CD8-positive, alpha-beta memory T cell (primary cell): ENCODE results near the gene SNRPD3. TPM values are rescaled to one million over a fixed set of nuclear protein-coding genes. Genes with fewer than 3 reads are reported as not detected.
"Not testable (repeated sequence)": the region's sequence is repeated elsewhere in the genome, so short reads cannot be mapped to it uniquely, and the experiment has no call there.

Source experiments
- CTCF ChIA-PET: fragments of 350-600 bp; sonication (Branson Sonifier 250); formaldehyde crosslinking; loops from one replicate; lab custom pipeline; 2021; ENCODE audit warnings: antibody characterized with exemption; lab: Charles Lee
- POLR2A ChIA-PET: fragments of 350-600 bp; sonication (Branson Sonifier 250); formaldehyde crosslinking; loops from one replicate; lab custom pipeline; 2021; ENCODE audit warnings: antibody characterized with exemption; lab: Charles Lee
- DNase-seq, 5 donors: peaks; one replicate each; pipeline versions ENCODE4 v3.0.0 to v3.0.0-alpha.2; 2020 to 2022; ENCODE audit warnings: mixed read lengths in 1 of 5
- H3K27ac ChIP-seq: one replicate; pipeline ENCODE4 v1.7.0; 2013; ENCODE audit warnings: low read depth, mild to moderate bottlenecking, low read length, moderate library complexity
- H3K27me3 ChIP-seq: 2 replicates; pipeline ENCODE4 v1.7.0; 2013; ENCODE audit warnings: low read length, mild to moderate bottlenecking; ENCODE audit not compliant: insufficient read depth, poor library complexity, severe bottlenecking
- H3K36me3 ChIP-seq: 2 replicates; pipeline ENCODE4 v1.7.0; 2013; ENCODE audit warnings: mild to moderate bottlenecking, low read length, moderate library complexity; ENCODE audit not compliant: insufficient read depth
- H3K4me1 ChIP-seq: 2 replicates; pipeline ENCODE4 v1.7.0; 2013; ENCODE audit warnings: mild to moderate bottlenecking, low read length, moderate library complexity; ENCODE audit not compliant: insufficient read depth
- H3K4me3 ChIP-seq: 2 replicates; pipeline ENCODE4 v1.7.0; 2013; ENCODE audit warnings: mild to moderate bottlenecking, low read length
- H3K9me3 ChIP-seq: 2 replicates; pipeline ENCODE4 v1.7.0; 2013; ENCODE audit warnings: mild to moderate bottlenecking, low read length
- H3K27ac Mint-ChIP-seq, 8 donors: one replicate each; pipeline ENCODE4 v1.8.0; 2020 to 2021; ENCODE audit warnings: mixed read lengths in 8 of 8, mild to moderate bottlenecking in 6 of 8, inconsistent platforms in 3 of 8, moderate library complexity in 3 of 8
- H3K27me3 Mint-ChIP-seq, 2 donors: one replicate each; pipeline ENCODE4 v1.8.0; 2020 to 2021; ENCODE audit warnings: mixed read lengths in 2 of 2, mild to moderate bottlenecking in 1 of 2, moderate library complexity in 1 of 2
- H3K36me3 Mint-ChIP-seq, 3 donors: one replicate each; pipeline ENCODE4 v1.8.0; 2020 to 2021; ENCODE audit warnings: mixed read lengths in 3 of 3, inconsistent platforms in 1 of 3, mild to moderate bottlenecking in 1 of 3
- H3K4me1 Mint-ChIP-seq, 3 donors: one replicate each; pipeline ENCODE4 v1.8.0; 2020 to 2021; ENCODE audit warnings: mixed read lengths in 3 of 3, inconsistent platforms in 1 of 3, mild to moderate bottlenecking in 1 of 3
- H3K4me3 Mint-ChIP-seq, 7 donors: one replicate each; pipeline ENCODE4 v1.8.0; 2020 to 2021; ENCODE audit warnings: mixed read lengths in 7 of 7, mild to moderate bottlenecking in 6 of 7, moderate library complexity in 4 of 7, inconsistent platforms in 2 of 7
- H3K9me3 Mint-ChIP-seq, 5 donors: one replicate each; pipeline ENCODE4 v1.8.0; 2020 to 2022; ENCODE audit warnings: mixed read lengths in 5 of 5, mild to moderate bottlenecking in 3 of 5, moderate library complexity in 2 of 5, inconsistent platforms in 1 of 5
- polyA plus RNA-seq: library from polyadenylated mRNA; unstranded; fragments of 300-500 nt; fragmentation: Illumina TruSeq; gene quantifications from one replicate; pipeline ENCODE4 v1.2.3, GENCODE V29; 2021
- total RNA-seq, 2 experiments: library from RNA; stranded (reverse); gene quantifications; one replicate each; pipeline ENCODE4 v1.2.3, GENCODE V29; 2021

Gene SNRPD3
- total and polyA plus RNA-seq, 3 experiments from 2014 or later = 112 to 217 (median 205) TPM

- H3K4me3 ChIP-seq = no peak overlapping the region
- peaks cover 19% of the 10 kb centered on the region for H3K36me3 ChIP-seq
- H3K27me3 Mint-ChIP-seq = no peaks in the 10 kb centered on the region
- H3K27ac ChIP-seq = peak overlapping the region; percentile 31
- H3K9me3 Mint-ChIP-seq = no peaks in the 10 kb centered on the region
- CTCF ChIA-PET = interaction anchor here (0.6 kb wide), 1 partner anchor 71 kb away, joined by 3 read pairs; no protein-coding TSS in a partner anchor
- H3K4me1 Mint-ChIP-seq = peaks cover 34 to 52% (median 40%) of the 10 kb centered on the region in 3 donors
- no peaks in the 10 kb centered on the region for H3K9me3 ChIP-seq
- no peak for DNase-seq
- POLR2A ChIA-PET = no interaction called here
- peaks cover 16% of the 10 kb centered on the region for H3K4me1 ChIP-seq
- H3K36me3 Mint-ChIP-seq = peaks cover 0 to 68% (median 12%) of the 10 kb centered on the region in 3 donors
- peak overlapping the region in 2 of 7 donors; percentile 12 to 26 for H3K4me3 Mint-ChIP-seq
- H3K27me3 ChIP-seq = no peaks in the 10 kb centered on the region
- peak overlapping the region in 5 of 8 donors; percentile 52 to 90 (median 53) for H3K27ac Mint-ChIP-seq
Observed at GRCh38 chr22:24550902-24551435, 4.8 kb upstream of the SNRPD3 start.

- H3K9me3 ChIP-seq, DNase-seq, H3K27ac ChIP-seq, POLR2A ChIA-PET, H3K27me3 ChIP-seq, H3K4me3 ChIP-seq, H3K27me3 Mint-ChIP-seq, H3K36me3 ChIP-seq, H3K9me3 Mint-ChIP-seq: not testable (repeated sequence)
- Mint-ChIP-seq H3K4me3 (peak overlapping the region in 4 of 7 donors; percentile 33 to 95 (median 74)), H3K36me3 (peaks cover 0 to 63% (median under 1%) of the 10 kb centered on the region in 3 donors), H3K4me1 (peaks cover 50 to 69% (median 57%) of the 10 kb centered on the region in 3 donors), H3K27ac (peak overlapping the region in 6 of 8 donors; percentile 25 to 96 (median 50))
- peaks cover 30% of the 10 kb centered on the region for H3K4me1 ChIP-seq
- CTCF ChIA-PET = interaction anchor here (0.9 to 1.0 kb wide), 2 partner anchors 31 to 207 kb away, joined by 3 read pairs; no protein-coding TSS in a partner anchor
Observed at GRCh38 chr22:24552503-24553286, 3.1 kb upstream of the SNRPD3 start.

GRCh38 chr22:24553597-24554312, 2.0 kb upstream of the SNRPD3 start:
- H3K4me1 Mint-ChIP-seq = peaks cover 61 to 77% (median 68%) of the 10 kb centered on the region in 3 donors
- H3K4me1 ChIP-seq = peaks cover 39% of the 10 kb centered on the region

GRCh38 chr22:24554313-24555164, 1.3 kb upstream of the SNRPD3 start, which contains the start of gene GUCD1:
TSS of gene GUCD1 (minus strand) at chr22:24555138. CDS start at chr22:24554991, 147 bp downstream.
- POLR2A ChIA-PET = no interaction called here
- peaks cover 0 to 64% (median 8%) of the 10 kb centered on the region in 3 donors for H3K36me3 Mint-ChIP-seq
- Histone ChIP-seq H3K9me3 (no peaks in the 10 kb centered on the region), H3K27ac (peak within 1 kb of the TSS; percentile 95), H3K36me3 (peaks cover 21% of the 10 kb centered on the region), H3K4me3 (peak within 1 kb of the TSS; percentile 100), H3K27me3 (no peaks in the 10 kb centered on the region), H3K4me1 (peaks cover 46% of the 10 kb centered on the region)
- H3K9me3 Mint-ChIP-seq = no peaks in the 10 kb centered on the region
- CTCF ChIA-PET = interaction anchor here (1.0 kb wide), 1 partner anchor 132 kb away, joined by 3 read pairs; no protein-coding TSS in a partner anchor
- H3K4me1 Mint-ChIP-seq = peaks cover 66 to 85% (median 76%) of the 10 kb centered on the region in 3 donors
- H3K4me3 Mint-ChIP-seq = peak within 1 kb of the TSS; percentile 94 to 99 (median 98)
- H3K27me3 Mint-ChIP-seq = no peaks in the 10 kb centered on the region
- peak in 3 of 5 donors; percentile 9 to 49 (median 13) for DNase-seq
- peak within 1 kb of the TSS; percentile 91 to 99 (median 97) for H3K27ac Mint-ChIP-seq

More at GRCh38 chr22:24553597-24554312, 2.0 kb upstream of the SNRPD3 start:
- Mint-ChIP-seq H3K9me3 (no peaks in the 10 kb centered on the region), H3K27ac (peak overlapping the region; percentile 74 to 97 (median 92)), H3K36me3 (peaks cover 0 to 63% (median 8%) of the 10 kb centered on the region in 3 donors), H3K4me3 (peak overlapping the region; percentile 94 to 99 (median 98)), H3K27me3 (no peaks in the 10 kb centered on the region)
- POLR2A ChIA-PET = no interaction called here
- Histone ChIP-seq H3K27ac (peak overlapping the region; percentile 82), H3K27me3 (no peaks in the 10 kb centered on the region), H3K4me3 (peak overlapping the region; percentile 86), H3K9me3 (no peaks in the 10 kb centered on the region), H3K36me3 (peaks cover 13% of the 10 kb centered on the region)
- CTCF ChIA-PET = interaction anchor here (0.5 to 1.0 kb wide), 2 partner anchors 32 to 87 kb away, joined by 3 read pairs; no protein-coding TSS in a partner anchor
- peak in 1 of 5 donors; percentile 6 for DNase-seq

GRCh38 chr22:24559471-24559870, 3.7 kb downstream of the SNRPD3 start:
- peaks cover 0 to 71% (median 11%) of the 10 kb centered on the region in 3 donors for H3K36me3 Mint-ChIP-seq
- H3K4me1 ChIP-seq = peaks cover 60% of the 10 kb centered on the region
- no peak overlapping the region for H3K4me3 ChIP-seq
- H3K27me3 Mint-ChIP-seq = no peaks in the 10 kb centered on the region
- H3K4me1 Mint-ChIP-seq = peaks cover 55 to 76% (median 71%) of the 10 kb centered on the region in 3 donors
- ChIA-PET POLR2A (no interaction called here), CTCF (no interaction called here)
- H3K36me3 ChIP-seq = peaks cover 36% of the 10 kb centered on the region
- no peak for DNase-seq
- no peaks in the 10 kb centered on the region for H3K27me3 ChIP-seq
- peak overlapping the region in 1 of 7 donors; percentile 68 for H3K4me3 Mint-ChIP-seq
- no peak overlapping the region for H3K27ac ChIP-seq
- H3K27ac Mint-ChIP-seq = peak overlapping the region in 2 of 8 donors; percentile 57 to 61
- no peaks in the 10 kb centered on the region for H3K9me3 Mint-ChIP-seq
- H3K9me3 ChIP-seq = no peaks in the 10 kb centered on the region

GRCh38 chr22:24563246-24563645, 7.4 kb downstream of the SNRPD3 start:
- Mint-ChIP-seq H3K4me3 (no peak overlapping the region), H3K36me3 (peaks cover 0 to 75% (median 7%) of the 10 kb centered on the region in 3 donors), H3K4me1 (peaks cover 48 to 76% (median 71%) of the 10 kb centered on the region in 3 donors), H3K9me3 (no peaks in the 10 kb centered on the region), H3K27ac (peak overlapping the region in 1 of 8 donors; percentile 9), H3K27me3 (no peaks in the 10 kb centered on the region)
- DNase-seq = no peak
- no peaks in the 10 kb centered on the region for H3K27me3 ChIP-seq
- ChIA-PET CTCF (no interaction called here), POLR2A (no interaction called here)
- H3K9me3 ChIP-seq = no peaks in the 10 kb centered on the region
- H3K4me3 ChIP-seq = no peak overlapping the region
- H3K36me3 ChIP-seq = peaks cover 36% of the 10 kb centered on the region
- H3K4me1 ChIP-seq = peaks cover 57% of the 10 kb centered on the region
- no peak overlapping the region for H3K27ac ChIP-seq
